Spleen (tissue), 11 donors: ENCODE measurements around the gene DAPK2. TPM values are rescaled to one million over a fixed set of nuclear protein-coding genes. Genes with fewer than 3 reads are reported as not detected.
A peak's percentile ranks its signal among the peaks of the same experiment; 100 is the strongest.

Experiments
- DNase-seq: peaks from one replicate; pipeline ENCODE4 v3.0.0-alpha.2; 2020
- H3K27ac ChIP-seq, 8 donors: fragments of 200-600 bp; sonication (generic) in 7 of 8; 1 replicate in 4 of 8; 2 replicates in 4 of 8; pipeline versions ENCODE4 v1.5.0 to v1.8.0; 2016 to 2021; ENCODE audit warnings: inconsistent platforms in 4 of 8, mild to moderate bottlenecking in 4 of 8, moderate library complexity in 1 of 8
- H3K27me3 ChIP-seq, 7 donors: fragments of 200-600 bp; sonication (generic) in 6 of 7; replicated peaks in 1 of 7; 1 replicate in 4 of 7; 2 replicates in 3 of 7; pipeline versions ENCODE4 v1.5.0 to v1.8.0; 2016 to 2021; ENCODE audit warnings: inconsistent platforms in 3 of 7, mild to moderate bottlenecking in 1 of 7
- H3K36me3 ChIP-seq, 6 donors: fragments of 200-600 bp; sonication (generic) in 5 of 6; 1 replicate in 4 of 6; 2 replicates in 2 of 6; pipeline versions ENCODE4 v1.5.0 to v1.8.0; 2016 to 2021; ENCODE audit warnings: inconsistent platforms in 2 of 6
- H3K4me1 ChIP-seq, 6 donors: fragments of 200-600 bp; sonication (generic) in 5 of 6; 1 replicate in 3 of 6; 2 replicates in 3 of 6; pipeline versions ENCODE4 v1.5.0 to v1.8.0; 2016 to 2021; ENCODE audit warnings: inconsistent platforms in 3 of 6
- H3K4me3 ChIP-seq, 8 donors: fragments of 200-600 bp; sonication (generic) in 7 of 8; 1 replicate in 4 of 8; 2 replicates in 4 of 8; pipeline versions ENCODE4 v1.5.0 to v1.8.0; 2016 to 2021; ENCODE audit warnings: inconsistent platforms in 4 of 8, mild to moderate bottlenecking in 4 of 8, moderate library complexity in 2 of 8
- H3K9me3 ChIP-seq, 8 donors: fragments of 200-600 bp; sonication (generic) in 7 of 8; 1 replicate in 4 of 8; 2 replicates in 4 of 8; pipeline versions ENCODE4 v1.5.0 to v1.8.0; 2016 to 2021; ENCODE audit warnings: inconsistent platforms in 4 of 8
- CTCF ChIP-seq, 11 experiments: fragments of 200-600 bp in 7 of 11; fragments of 450-650 bp in 4 of 11; sonication (generic) in 4 of 11; IDR thresholded peaks in 8 of 11; conservative IDR thresholded peaks in 3 of 11; 1 replicate in 7 of 11; 2 replicates in 4 of 11; pipeline versions ENCODE4 v1.4.0 to v1.8.0; 2016 to 2021; ENCODE audit warnings: antibody characterized with exemption in 11 of 11, inconsistent platforms in 4 of 11, mild to moderate bottlenecking in 1 of 11
- POLR2A ChIP-seq, 3 donors: fragments of 450-650 bp; IDR thresholded peaks; one replicate each; pipeline ENCODE4 v1.5.1; 2017; ENCODE audit warnings: antibody characterized with exemption in 3 of 3, mild to moderate bottlenecking in 1 of 3
- POLR2AphosphoS5 ChIP-seq, 3 donors: sonication (generic); formaldehyde crosslinking; IDR thresholded peaks; one replicate each; pipeline ENCODE4 v1.5.1; 2017; ENCODE audit warnings: antibody characterized with exemption in 3 of 3
- WGBS, 5 donors: extraction: QIAGEN DNeasy Blood & Tissue Kit in 3 of 5; methylation state at CpG; one replicate each; pipeline versions ENCODE4 v1.1.5 to v1.1.7; 2013 to 2018; 5-methylcytosine and 5-hydroxymethylcytosine counted together
- intact Hi-C: fragments of 100-400 bp; cut with DNase I; formaldehyde crosslinking; loops from one replicate; pipeline ENCODE4 v1.15.0; 2023; ENCODE audit warnings: low total_unique reads
- polyA plus RNA-seq, 3 donors: library from polyadenylated mRNA; stranded (reverse); fragments of 200-250 nt; gene quantifications; one replicate each; pipeline ENCODE4 v1.2.1, GENCODE V29; 2013
- total RNA-seq, 7 donors: library from RNA; depleted of rRNA in 3 of 7; stranded (reverse); fragments of >200 nt in 3 of 7; fragmentation: NEBNext Ultra II Directional in 4 of 7; extraction: Animal tissue kit (Norgen Biotek cat#: 25700) in 4 of 7; gene quantifications; one replicate each; pipeline versions ENCODE4 v1.1.0 to v1.2.1, GENCODE V29; 2016 to 2021
- donor health status: healthy with polysubstance abuse.
- donor health status: DM: no; HTN: no; CAD: no; lungs with moderate emphysema.
- donor health status: DM: no; HTN: no; CAD: no.
- donor health status: Bipolar disorder and iron deficiency.
- donor health status: healthy.
- donor health status: DM: no; HTN: no; CAD: no.
- donor health status: DM: yes; HTN: yes; CAD: no.

Gene DAPK2
- total and polyA plus RNA-seq, 10 donors: 4.9 to 38.3 (median 15.5) TPM

DNA sequence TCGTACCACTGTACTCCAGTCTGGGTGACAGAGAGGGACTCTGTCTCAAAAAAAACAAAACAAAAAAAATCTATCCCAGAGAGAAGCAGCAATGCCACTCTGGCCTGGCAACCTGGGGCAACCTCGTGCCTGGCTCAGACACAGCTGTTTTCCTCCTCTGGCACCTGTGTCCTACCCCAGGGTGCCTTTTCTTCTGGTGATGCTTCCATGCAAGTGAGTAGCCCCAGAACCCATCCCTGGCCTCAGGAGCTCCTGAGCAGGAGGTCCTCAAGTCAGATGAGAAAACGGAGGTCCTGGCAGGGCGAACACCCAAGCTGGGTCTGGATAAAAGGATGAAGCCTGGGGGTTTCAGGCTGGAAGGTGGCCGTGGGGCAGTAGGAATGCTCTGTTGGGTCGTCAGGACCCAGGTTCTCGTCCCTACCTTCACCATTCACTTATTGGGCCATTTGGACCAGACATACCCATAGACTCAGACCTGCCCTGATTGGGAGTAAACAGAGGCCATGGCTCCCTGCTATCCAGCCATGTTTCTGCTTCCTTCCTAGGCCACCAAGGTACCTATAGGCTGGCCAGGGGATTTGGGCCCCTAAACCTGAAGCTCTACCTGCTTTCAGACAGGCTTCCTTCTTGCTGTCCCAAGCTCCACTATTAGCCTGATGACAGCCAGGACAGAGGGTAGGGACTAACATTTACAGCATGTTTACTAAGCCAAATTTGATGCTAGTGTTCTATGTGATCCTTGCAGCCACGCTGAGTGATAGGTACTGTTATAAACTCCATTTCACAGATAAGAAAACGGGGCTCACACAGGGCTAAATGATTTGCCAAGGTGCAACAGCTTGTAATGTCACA is 102.2 kb downstream of the DAPK2 start:
- Histone ChIP-seq H3K27me3 (no peaks in the 10 kb centered on the region), H3K4me3 (no peak overlapping the region), H3K27ac (peak overlapping the region in 1 of 8 donors; percentile 57), H3K4me1 (peaks cover 23 to 64% (median 42%) of the 10 kb centered on the region in 6 donors), H3K9me3 (no peaks in the 10 kb centered on the region), H3K36me3 (no peaks in the 10 kb centered on the region)
- no peak for TF ChIP-seq POLR2AphosphoS5 (IDR thresholded peaks at IDR 0.05)
- no peak for TF ChIP-seq POLR2A (IDR thresholded peaks at IDR 0.05)
- TF ChIP-seq CTCF (IDR thresholded peaks at IDR 0.05 in 8 of 11, conservative IDR thresholded peaks at IDR 0.05 in 3 of 11): no peak
- intact Hi-C loops: no loop called here
- WGBS, 5 donors: 71 to 92% (median 86%) methylated on average over 8 to 9 of the region's 9 CpGs
- DNase-seq: no peak

- Histone ChIP-seq H3K27ac (peak overlapping the region in 5 of 8 donors; percentile 15 to 89 (median 80)), H3K9me3 (no peaks in the 10 kb centered on the region), H3K36me3 (no peaks in the 10 kb centered on the region), H3K27me3 (no peaks in the 10 kb centered on the region), H3K4me1 (peaks cover 31 to 77% (median 54%) of the 10 kb centered on the region in 6 donors), H3K4me3 (no peak overlapping the region)
- no peak for DNase-seq
- intact Hi-C loops: no loop called here
- no peak for TF ChIP-seq POLR2A (IDR thresholded peaks at IDR 0.05)
- TF ChIP-seq CTCF (IDR thresholded peaks at IDR 0.05 in 8 of 11, conservative IDR thresholded peaks at IDR 0.05 in 3 of 11): no peak
- TF ChIP-seq POLR2AphosphoS5 (IDR thresholded peaks at IDR 0.05): no peak
- 88 to 92% (median 91%) methylated on average over 6 of the region's 6 CpGs for WGBS, 5 donors
Observed at GRCh38 chr15:63942486-63943365, 103.6 kb downstream of the DAPK2 start.

DNA sequence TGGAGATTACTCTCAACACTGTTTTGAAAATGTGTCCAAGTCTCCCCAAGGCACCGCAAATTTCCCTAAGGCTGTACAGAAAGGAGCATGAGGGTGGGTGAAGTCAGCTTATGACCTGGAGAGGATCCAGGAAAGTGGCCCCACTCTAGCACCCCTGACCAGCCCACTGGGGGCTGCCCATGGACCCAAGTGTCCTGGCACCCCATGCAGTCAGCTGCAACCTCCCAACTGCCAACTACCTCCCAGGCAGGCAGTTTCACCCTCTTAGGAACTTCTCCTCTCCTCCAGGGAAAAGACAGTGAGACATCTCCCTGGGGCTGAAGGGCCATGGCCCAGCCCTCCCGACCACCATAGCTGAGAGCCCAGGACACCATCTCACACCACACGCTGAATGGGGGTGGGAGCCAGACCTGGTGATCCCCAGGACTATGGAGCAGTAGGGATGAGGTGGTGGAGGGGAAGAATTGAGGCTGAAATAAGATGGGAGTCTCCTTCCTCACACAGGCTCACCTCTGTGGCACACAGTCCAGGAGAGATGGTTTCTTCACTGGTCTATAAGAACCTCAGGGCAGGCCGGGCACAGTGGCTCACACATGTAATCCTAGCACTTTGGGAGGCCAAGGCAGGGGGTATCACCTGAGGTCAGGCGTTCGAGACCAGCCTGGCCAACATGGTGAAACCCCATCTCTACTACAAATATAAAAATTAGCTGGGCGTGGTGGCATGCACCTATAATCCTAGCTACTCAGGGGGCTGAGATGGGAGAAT is 104.4 kb downstream of the DAPK2 start:
- H3K4me3 ChIP-seq: no peak overlapping the region
- 87 to 94% (median 87%) methylated on average over 6 to 7 of the region's 7 CpGs for WGBS, 5 donors
- H3K27ac ChIP-seq: peak overlapping the region; percentile 27 to 89 (median 80)
- intact Hi-C loops: no loop called here
- no peak for DNase-seq
- peaks cover 31 to 77% (median 54%) of the 10 kb centered on the region in 6 donors for H3K4me1 ChIP-seq
- no peak for TF ChIP-seq CTCF (IDR thresholded peaks at IDR 0.05 in 8 of 11, conservative IDR thresholded peaks at IDR 0.05 in 3 of 11)
- TF ChIP-seq POLR2AphosphoS5 (IDR thresholded peaks at IDR 0.05): no peak
- no peak for TF ChIP-seq POLR2A (IDR thresholded peaks at IDR 0.05)
- H3K9me3 ChIP-seq: no peaks in the 10 kb centered on the region
- no peaks in the 10 kb centered on the region for H3K27me3 ChIP-seq
- H3K36me3 ChIP-seq: no peaks in the 10 kb centered on the region
